GM12878 (cell line): ENCODE measurements around the gene KIF1C. TPM values are rescaled to one million over a fixed set of nuclear protein-coding genes. Genes with fewer than 3 reads are reported as not detected.

ENCODE experiments used
- ATF3 ChIP-seq: IDR thresholded peaks from 2 replicates; pipeline ENCODE4 v1.6.1; 2011; ENCODE audit warnings: low read depth, mild to moderate bottlenecking, low read length, moderate library complexity, borderline replicate concordance; ENCODE audit errors: extremely low read depth
- BCL3 ChIP-seq: IDR thresholded peaks from 2 replicates; pipeline ENCODE4 v1.6.1; 2011; ENCODE audit warnings: borderline replicate concordance, low read depth, mild to moderate bottlenecking, moderate library complexity, low read length; ENCODE audit not compliant: insufficient read depth, poor library complexity, severe bottlenecking
- CBX3 ChIP-seq: fragments of 200-600 bp; sonication (generic); IDR thresholded peaks from 2 replicates; pipeline ENCODE4 v1.6.1; 2016; ENCODE audit warnings: low read depth, borderline replicate concordance
- CEBPZ ChIP-seq: fragments of 150-350 bp; IDR thresholded peaks from 2 replicates; pipeline ENCODE4 v1.6.1; 2016; ENCODE audit warnings: low read depth, low read length
- EGR1 ChIP-seq, 2 experiments: IDR thresholded peaks; 1 replicate in 1 of 2; 2 replicates in 1 of 2; pipeline ENCODE4 v1.6.1; 2011 to 2012; ENCODE audit warnings: low read depth in 2 of 2, low read length in 2 of 2, borderline replicate concordance in 1 of 2, mild to moderate bottlenecking in 1 of 2, moderate library complexity in 1 of 2
- EP300 ChIP-seq, 2 experiments: fragments of 150-350 bp in 1 of 2; IDR thresholded peaks; 2 replicates each; pipeline ENCODE4 v1.6.1; 2011 to 2012; ENCODE audit warnings: low read depth in 2 of 2, low read length in 2 of 2, borderline replicate concordance in 1 of 2, improper control_type of control experiment in 1 of 2, inconsistent platforms in 1 of 2; ENCODE audit not compliant: control insufficient read depth in 1 of 2
- HCFC1 ChIP-seq: fragments of 150-350 bp; IDR thresholded peaks from 2 replicates; pipeline ENCODE4 v1.6.1; 2014; ENCODE audit warnings: low read length
- MAX ChIP-seq: IDR thresholded peaks from 2 replicates; pipeline ENCODE4 v1.6.1; 2012; ENCODE audit warnings: low read depth, low read length, improper control_type of control experiment
- MEF2A ChIP-seq: IDR thresholded peaks from 2 replicates; pipeline ENCODE4 v1.6.1; 2011; ENCODE audit warnings: low read depth, mild to moderate bottlenecking, low read length, moderate library complexity; ENCODE audit not compliant: insufficient read depth
- MLLT1 ChIP-seq: fragments of 450-650 bp; IDR thresholded peaks from 2 replicates; pipeline ENCODE4 v1.6.1; 2016; ENCODE audit warnings: mild to moderate bottlenecking
- NFIC ChIP-seq: IDR thresholded peaks from 2 replicates; pipeline ENCODE4 v1.6.1; 2012; ENCODE audit warnings: low read depth, mild to moderate bottlenecking, inconsistent platforms, low read length, moderate library complexity
- PBX3 ChIP-seq: IDR thresholded peaks from 2 replicates; pipeline ENCODE4 v1.6.1; 2011; ENCODE audit warnings: mild to moderate bottlenecking, low read depth, low read length, moderate library complexity; ENCODE audit not compliant: insufficient replicate concordance
- PML ChIP-seq: IDR thresholded peaks from 2 replicates; pipeline ENCODE4 v1.6.1; 2012; ENCODE audit warnings: low read length, inconsistent platforms
- SIN3A ChIP-seq: IDR thresholded peaks from 2 replicates; pipeline ENCODE4 v1.6.1; 2012; ENCODE audit warnings: low read depth, low read length, improper control_type of control experiment
- SMAD1 ChIP-seq: fragments of 450-650 bp; IDR thresholded peaks from 2 replicates; pipeline ENCODE4 v1.6.1; 2018; ENCODE audit warnings: mild to moderate bottlenecking, low read depth; ENCODE audit not compliant: partially characterized antibody
- SREBF2 ChIP-seq: IDR thresholded peaks from 2 replicates; pipeline ENCODE4 v1.6.1; 2012; ENCODE audit warnings: mild to moderate bottlenecking, low read length
- SUZ12 ChIP-seq: fragments of 200-600 bp; sonication (generic); IDR thresholded peaks from one replicate; pipeline ENCODE4 v1.6.1; 2018; ENCODE audit warnings: antibody characterized with exemption, mild to moderate bottlenecking; ENCODE audit not compliant: unreplicated experiment
- USF2 ChIP-seq: IDR thresholded peaks from 2 replicates; pipeline ENCODE4 v1.6.1; 2011; ENCODE audit warnings: low read depth, low read length, improper control_type of control experiment, borderline replicate concordance
- ZNF274 ChIP-seq: IDR thresholded peaks from one replicate; pipeline ENCODE4 v1.8.0; 2011; ENCODE audit not compliant: insufficient read length, insufficient read depth
- polyA plus RNA-seq, 11 experiments: library from polyadenylated mRNA; depleted of rRNA in 4 of 11; unstranded in 6 of 11; stranded (reverse) in 5 of 11; fragments of >200 nt; fragmentation: Nextera tagmentation in 4 of 11; fragmentation: Illumina TruSeq in 1 of 11; extraction: Ambion mirVana in 4 of 11; extraction: Trizol in 1 of 11; gene quantifications; 1 replicate in 1 of 11; 2 replicates in 10 of 11; pipeline versions ENCODE4 v1.2.1 to v1.2.3, GENCODE V29; 2011 to 2016; ENCODE audit warnings: inconsistent platforms in 2 of 11, missing spikeins in 2 of 11, low read depth in 1 of 11
- total RNA-seq, 4 experiments: library from RNA; depleted of rRNA in 3 of 4; stranded (reverse); fragments of >200 nt in 3 of 4; fragmentation: Illumina TruSeq in 1 of 4; extraction: Trizol in 1 of 4; gene quantifications; 2 replicates each; pipeline versions ENCODE4 v1.2.1 to v1.2.3, GENCODE V29; 2013 to 2021

KIF1C gene
- total and polyA plus RNA-seq, 10 of the 15 experiments (the other 5 are each of a cell fraction or from before 2014, with no cell fraction given): 1.4 to 65.9 (median 21.1) TPM

GRCh38 chr17:4949321-4950074, 48.3 kb upstream of the KIF1C start (continued):
- TF ChIP-seq BCL3 (peak; percentile 77), CEBPZ (no peak), HCFC1 (peak; percentile 11), MAX (no peak; the same call in none of the 2 replicates), PML (no peak), ATF3 (no peak), EP300 (IDR thresholded peaks at IDR 0.05; ENCODE audit: borderline replicate concordance in 1 of 2, control insufficient read depth in 1 of 2, low read depth in 2 of 2, low read length in 2 of 2) (0 out of 4 replicates have a peak, but pooled peaks of 1 of the 2 experiments have one; percentile 33), SREBF2 (no peak), USF2 (no peak), MEF2A (0 out of 2 replicates have a peak, but pooled peaks have one; percentile 32), SMAD1 (no peak), NFIC (no peak), EGR1 (IDR thresholded peaks at IDR 0.05; ENCODE audit: borderline replicate concordance in 1 of 2, low read depth in 2 of 2, low read length in 2 of 2) (0 out of 3 replicates have a peak, but pooled peaks of 1 of the 2 experiments have one; percentile 19), SIN3A (no peak), MLLT1 (no peak), ZNF274 (no peak), CBX3 (no peak), SUZ12 (no peak), PBX3 (peak; percentile 75)
